Activated CD4-positive, alpha-beta T cell treated with anti-CD3 and anti-CD28 coated beads, Interleukin-2, amount 50 U/mL, for 48 hours (primary cell): Measurements from ENCODE around the gene TIE1.
A peak's percentile ranks its signal among the peaks of the same experiment; 100 is the strongest.

Experiments
- DNase-seq, 2 experiments: peaks; one replicate each; pipeline ENCODE4 v3.0.0-alpha.2; 2020

Gene TIE1

GRCh38 chr1:43300378-43301094 is at the start of gene TIE1:
Gene TIE1 (plus strand): TSS chr1:43300982. CDS start chr1:43301072, 90 bp downstream.
- DNase-seq: no peak

- DNase-seq: no peak
Measured at GRCh38 chr1:43251024-43251423, 49.8 kb upstream of the TIE1 start.

- DNase-seq: no peak
Measured at GRCh38 chr1:43252225-43252624, 48.6 kb upstream of the TIE1 start.

GRCh38 chr1:43253173-43253572 is 47.6 kb upstream of the TIE1 start:
- DNase-seq: no peak

GRCh38 chr1:43253876-43254275 is 46.9 kb upstream of the TIE1 start:
- no peak for DNase-seq

- DNase-seq: no peak
Measured at GRCh38 chr1:43255438-43256210, 45.2 kb upstream of the TIE1 start.

GRCh38 chr1:43256675-43257570 is 43.9 kb upstream of the TIE1 start:
- DNase-seq: no peak

GRCh38 chr1:43258370-43258769 is 42.4 kb upstream of the TIE1 start:
- DNase-seq: no peak

- no peak for DNase-seq
Measured at GRCh38 chr1:43265431-43265830, 35.4 kb upstream of the TIE1 start.

GRCh38 chr1:43266881-43267280 is 33.9 kb upstream of the TIE1 start:
- DNase-seq: no peak

GRCh38 chr1:43267291-43267805 is 33.4 kb upstream of the TIE1 start:
- DNase-seq: no peak

GRCh38 chr1:43267818-43268425 is 32.9 kb upstream of the TIE1 start:
- DNase-seq: no peak

GRCh38 chr1:43269627-43270375 is 31.0 kb upstream of the TIE1 start, which contains the start of gene TMEM125:
Gene TMEM125 (plus strand): TSS chr1:43269983. CDS start chr1:43272723, 2,740 bp downstream.
- no peak for DNase-seq

- DNase-seq: peak; percentile 10 to 14
Measured at GRCh38 chr1:43270421-43271095, 30.2 kb upstream of the TIE1 start.

GRCh38 chr1:43271186-43272118 is 29.3 kb upstream of the TIE1 start:
- DNase-seq: no peak

GRCh38 chr1:43272161-43272560 is 28.6 kb upstream of the TIE1 start:
- no peak for DNase-seq

- no peak for DNase-seq
Measured at GRCh38 chr1:43272576-43273571, 27.9 kb upstream of the TIE1 start.

GRCh38 chr1:43273708-43274107 is 27.1 kb upstream of the TIE1 start:
- no peak for DNase-seq
